Stimulated activated CD4-positive, alpha-beta T cell treated with anti-CD3 and anti-CD28 coated beads, Interleukin-1b, Interleukin-23, amount 100 ng/mL, for 4 hours (primary cell): ENCODE results near the gene IL11.
"Not testable (repeated sequence)": the region's sequence is repeated elsewhere in the genome, so short reads cannot be mapped to it uniquely, and the experiment has no call there.

ENCODE experiments used
- DNase-seq, 2 donors: peaks; one replicate each; pipeline ENCODE4 v3.0.0-alpha.2; 2020; ENCODE audit warnings: low read depth in 2 of 2

Gene IL11

GRCh38 chr19:55370305-55370988 is at the start of gene IL11:
IL11 (minus strand) TSS chr19:55370463; CDS start chr19:55370310, 153 bp downstream.
- no peak for DNase-seq

- DNase-seq: no peak
Observed at GRCh38 chr19:55419624-55420236, 49.5 kb upstream of the IL11 start.

GRCh38 chr19:55419103-55419502 is 48.8 kb upstream of the IL11 start:
- DNase-seq: no peak

- DNase-seq: peak in 1 of 2 donors; percentile 44
Observed at GRCh38 chr19:55418185-55418584, 47.9 kb upstream of the IL11 start.

GRCh38 chr19:55410168-55410567 is 39.9 kb upstream of the IL11 start:
- DNase-seq: no peak

- DNase-seq: not testable (repeated sequence)
Observed at GRCh38 chr19:55409179-55409578, 38.9 kb upstream of the IL11 start.

GRCh38 chr19:55408533-55408872 is 38.2 kb upstream of the IL11 start:
- no peak for DNase-seq

GRCh38 chr19:55407800-55408532 is 37.7 kb upstream of the IL11 start:
- DNase-seq: peak; percentile 93

GRCh38 chr19:55407550-55407799 is 37.2 kb upstream of the IL11 start, which contains the start of gene UBE2S:
UBE2S (minus strand) TSS chr19:55407788; CDS start chr19:55407589, 199 bp downstream.
- not testable (repeated sequence) for DNase-seq

GRCh38 chr19:55406826-55407549 is 36.7 kb upstream of the IL11 start:
- peak in 1 of 2 donors; percentile 30 for DNase-seq

GRCh38 chr19:55406091-55406825 is 36.0 kb upstream of the IL11 start:
- no peak for DNase-seq

GRCh38 chr19:55405638-55406037 is 35.4 kb upstream of the IL11 start:
- no peak for DNase-seq

- DNase-seq: no peak
Observed at GRCh38 chr19:55402509-55402908, 32.2 kb upstream of the IL11 start.

GRCh38 chr19:55401390-55401789 is 31.1 kb upstream of the IL11 start:
- DNase-seq: not testable (repeated sequence)

- no peak for DNase-seq
Observed at GRCh38 chr19:55400281-55401087, 30.2 kb upstream of the IL11 start.

- no peak for DNase-seq
Observed at GRCh38 chr19:55398200-55398925, 28.1 kb upstream of the IL11 start.

GRCh38 chr19:55392820-55393761 is 22.8 kb upstream of the IL11 start:
- no peak for DNase-seq

GRCh38 chr19:55391702-55392615 is 21.7 kb upstream of the IL11 start:
- no peak for DNase-seq
